Activated CD4-positive, alpha-beta T cell treated with anti-CD3 and anti-CD28 coated beads, Interleukin-2, amount 50 U/mL, for 1 hour (primary cell): ENCODE results near the gene FGB.
"Not testable (repeated sequence)": the region's sequence is repeated elsewhere in the genome, so short reads cannot be mapped to it uniquely, and the experiment has no call there.

ENCODE experiments used
- DNase-seq: peaks from one replicate; pipeline ENCODE4 v3.0.0-alpha.2; 2020

The FGB gene

DNA sequence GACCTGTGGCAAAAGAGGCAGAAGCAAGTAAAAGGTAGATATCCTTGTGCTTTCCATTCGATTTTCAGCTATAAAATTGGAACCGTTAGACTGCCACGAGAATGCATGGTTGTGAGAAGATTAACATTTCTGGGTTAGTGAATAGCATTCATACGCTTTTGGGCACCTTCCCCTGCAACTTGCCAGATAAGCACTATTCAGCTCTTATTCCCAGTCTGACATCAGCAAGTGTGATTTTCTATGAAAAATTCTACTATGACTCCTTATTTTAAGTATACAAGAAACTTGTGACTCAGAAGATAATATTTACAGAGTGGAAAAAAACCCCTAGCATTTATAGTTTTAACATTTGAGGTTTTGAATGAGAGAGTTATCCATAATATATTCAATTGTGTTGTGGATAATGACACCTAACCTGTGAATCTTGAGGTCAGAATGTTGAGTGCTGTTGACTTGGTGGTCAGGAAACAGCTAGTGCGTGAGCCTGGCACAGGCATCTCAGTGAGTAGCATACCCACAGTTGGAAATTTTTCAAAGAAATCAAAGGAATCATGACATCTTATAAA, 3.9 kb downstream of the FGB start:
- no peak for DNase-seq

DNA sequence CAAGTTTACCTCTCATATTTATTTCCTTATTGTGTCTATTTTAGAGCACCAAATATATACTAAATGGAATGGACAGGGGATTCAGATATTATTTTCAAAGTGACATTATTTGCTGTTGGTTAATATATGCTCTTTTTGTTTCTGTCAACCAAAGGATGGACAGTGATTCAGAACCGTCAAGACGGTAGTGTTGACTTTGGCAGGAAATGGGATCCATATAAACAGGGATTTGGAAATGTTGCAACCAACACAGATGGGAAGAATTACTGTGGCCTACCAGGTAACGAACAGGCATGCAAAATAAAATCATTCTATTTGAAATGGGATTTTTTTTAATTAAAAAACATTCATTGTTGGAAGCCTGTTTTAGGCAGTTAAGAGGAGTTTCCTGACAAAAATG, 6.2 kb downstream of the FGB start:
- DNase-seq: no peak

DNA sequence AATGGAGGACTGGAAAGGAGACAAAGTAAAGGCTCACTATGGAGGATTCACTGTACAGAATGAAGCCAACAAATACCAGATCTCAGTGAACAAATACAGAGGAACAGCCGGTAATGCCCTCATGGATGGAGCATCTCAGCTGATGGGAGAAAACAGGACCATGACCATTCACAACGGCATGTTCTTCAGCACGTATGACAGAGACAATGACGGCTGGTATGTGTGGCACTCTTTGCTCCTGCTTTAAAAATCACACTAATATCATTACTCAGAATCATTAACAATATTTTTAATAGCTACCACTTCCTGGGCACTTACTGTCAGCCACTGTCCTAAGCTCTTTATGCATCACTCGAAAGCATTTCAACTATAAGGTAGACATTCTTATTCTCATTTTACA, 6.8 kb downstream of the FGB start:
- no peak for DNase-seq

DNA sequence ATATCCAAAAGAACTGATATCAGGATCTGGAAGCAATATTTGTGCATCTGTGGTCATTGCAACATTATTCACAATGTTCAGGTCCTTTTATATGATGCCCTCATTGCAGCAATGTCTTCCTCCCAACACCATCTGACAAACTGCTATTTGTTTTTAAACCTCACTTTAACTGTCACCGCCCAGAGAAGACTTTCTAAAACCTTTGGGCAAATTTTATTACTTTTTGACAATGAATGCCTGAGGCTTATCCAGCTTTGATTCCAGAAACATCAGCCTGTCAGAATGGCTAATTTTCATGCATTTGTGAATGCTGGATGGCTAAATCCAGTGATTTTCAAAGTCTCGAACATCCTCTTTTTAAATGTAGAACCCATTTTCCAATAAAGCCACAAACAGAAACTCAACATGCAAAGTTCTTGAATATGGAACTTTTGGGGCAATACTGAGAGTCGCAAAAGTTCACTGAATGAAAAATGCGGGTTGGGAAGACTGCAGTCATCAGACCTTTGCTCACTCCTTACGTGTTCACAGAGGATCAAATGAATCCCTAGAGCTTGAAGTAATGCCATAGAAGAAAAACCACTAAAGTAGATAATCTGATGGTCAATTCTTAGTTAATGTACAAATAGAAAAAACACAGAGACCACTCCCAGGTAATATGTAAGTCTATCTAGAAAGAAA, 10.5 kb downstream of the FGB start:
- DNase-seq: no peak

DNA sequence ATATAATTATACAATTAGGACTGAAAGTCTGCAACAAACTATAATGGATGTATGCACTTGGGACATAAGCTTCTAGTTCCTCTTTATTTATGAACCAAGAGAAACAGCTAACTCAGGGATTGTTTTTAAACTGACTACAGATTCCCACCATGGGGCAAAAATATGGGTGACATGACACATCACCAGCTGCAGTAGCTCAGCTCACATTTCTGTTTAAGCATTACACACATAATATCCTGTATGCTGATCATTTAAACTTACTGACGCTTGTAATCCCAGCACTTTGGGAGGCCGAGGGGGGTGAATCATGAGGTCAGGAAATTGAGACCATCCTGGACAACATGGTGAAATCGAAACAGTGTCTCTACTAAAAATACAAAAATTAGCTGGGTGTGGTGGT, 11.5 kb downstream of the FGB start:
- DNase-seq: no peak

DNA sequence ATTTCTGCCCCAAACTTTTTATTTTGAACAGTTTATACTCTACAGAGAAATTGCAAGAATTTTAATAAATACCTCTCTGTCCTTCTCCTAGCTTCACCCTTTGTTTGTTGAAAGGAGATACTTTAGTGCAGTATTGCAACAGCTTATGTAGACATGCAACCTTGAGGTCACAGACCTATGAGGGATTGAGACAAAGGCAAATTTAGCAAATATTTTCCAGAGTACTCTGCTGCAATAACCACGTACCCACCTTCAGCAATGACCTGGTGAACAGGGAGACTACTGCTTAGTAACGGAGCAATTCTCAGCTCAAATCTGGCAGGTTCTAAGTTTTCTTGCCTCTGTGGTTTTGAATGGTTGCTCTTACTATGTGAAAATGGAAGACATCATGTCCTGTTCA, 14.5 kb downstream of the FGB start:
- DNase-seq: no peak

DNA sequence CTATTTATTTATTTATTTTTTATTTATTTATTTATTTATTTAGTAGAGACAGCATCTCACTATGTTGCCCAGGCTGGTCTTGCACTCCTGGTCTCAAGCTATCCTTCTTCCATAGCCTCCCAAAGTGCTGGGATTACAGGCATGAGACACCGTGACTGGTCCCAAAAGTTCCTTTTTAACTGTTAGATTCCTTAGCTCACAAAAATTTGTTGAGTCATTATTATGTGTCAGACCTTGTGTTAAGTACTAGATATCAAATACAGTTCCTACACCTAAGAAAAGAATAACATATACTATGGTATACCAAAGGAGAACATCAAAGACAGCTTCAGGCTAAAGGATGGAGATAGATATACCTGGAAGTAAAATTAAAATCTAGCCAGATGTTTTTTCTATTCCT, 16.1 kb downstream of the FGB start:
- DNase-seq: no peak

DNA sequence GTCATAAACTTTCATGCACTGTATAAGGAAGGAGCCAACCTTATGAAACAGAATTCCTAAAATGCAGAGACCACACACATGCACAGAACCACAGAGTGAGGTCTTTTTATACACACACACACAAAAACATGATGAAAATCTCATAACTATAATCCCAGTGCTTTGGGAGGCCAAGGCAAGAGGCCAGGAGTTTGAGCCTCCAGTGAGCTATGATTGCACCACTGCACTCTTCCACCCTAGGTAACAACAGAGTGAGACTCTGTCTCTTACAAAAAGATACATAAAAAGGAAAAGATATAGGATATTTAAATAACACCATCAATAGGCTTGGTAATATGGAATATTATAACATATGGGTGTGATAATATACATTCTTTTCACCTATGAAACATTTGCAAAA, 17.1 kb downstream of the FGB start:
- DNase-seq: no peak

DNA sequence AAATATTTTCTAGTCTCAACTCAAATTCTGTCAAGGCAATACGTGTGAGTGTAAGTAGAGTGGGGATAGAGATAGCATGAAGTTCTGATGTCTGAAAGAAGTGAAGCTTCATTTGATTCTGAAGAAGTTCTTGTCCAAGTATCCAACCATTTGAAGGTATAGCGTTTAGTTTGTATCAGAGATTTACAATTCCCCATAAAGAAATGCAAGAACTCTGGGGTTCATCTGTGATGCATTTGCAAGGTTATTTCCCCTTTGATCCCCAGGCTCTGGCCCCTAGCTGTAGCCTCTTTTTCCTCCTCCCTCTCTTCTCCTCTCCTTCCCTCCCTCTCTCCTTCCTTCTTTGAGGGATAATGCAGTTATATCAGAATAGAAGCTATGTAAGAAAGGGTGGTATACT, 19.9 kb downstream of the FGB start:
- no peak for DNase-seq

DNA sequence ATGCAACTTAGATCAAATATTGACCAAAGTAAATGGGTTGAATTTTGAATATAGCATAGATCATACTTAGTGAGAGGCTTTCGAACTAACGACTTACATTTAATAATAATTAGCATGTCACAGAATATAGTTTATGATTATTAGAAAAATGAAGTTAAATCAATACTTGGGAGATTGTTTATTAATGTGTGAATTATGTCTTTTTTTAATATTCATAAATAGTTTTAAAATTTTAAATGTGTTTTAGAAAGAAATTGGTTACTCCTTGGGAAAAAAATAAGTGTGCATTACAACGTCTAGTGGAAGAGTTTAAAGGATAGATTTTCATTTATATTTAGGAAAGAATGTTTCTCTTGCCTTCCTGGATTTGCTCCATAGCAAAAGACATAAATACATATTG, 20.4 kb downstream of the FGB start:
- DNase-seq: no peak

DNA sequence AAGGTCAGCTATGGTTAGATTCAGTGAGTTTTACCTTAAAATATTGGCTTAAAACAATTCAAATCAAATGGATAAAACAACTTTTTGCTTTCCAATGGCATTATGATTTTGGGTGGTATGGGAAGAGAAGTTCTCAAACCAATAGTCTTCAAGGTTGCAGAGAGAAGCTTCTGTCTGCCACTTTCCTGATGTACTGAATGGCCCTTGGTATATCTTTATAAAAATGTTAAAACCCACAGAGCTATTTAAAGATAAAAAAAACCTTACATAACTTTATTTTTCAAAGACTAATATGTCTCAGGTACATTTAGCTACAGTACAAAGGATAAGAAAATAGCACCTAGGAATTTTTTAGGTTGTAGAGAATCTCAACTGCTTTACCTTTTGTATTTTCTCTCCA, 20.9 kb downstream of the FGB start:
- DNase-seq: no peak

DNA sequence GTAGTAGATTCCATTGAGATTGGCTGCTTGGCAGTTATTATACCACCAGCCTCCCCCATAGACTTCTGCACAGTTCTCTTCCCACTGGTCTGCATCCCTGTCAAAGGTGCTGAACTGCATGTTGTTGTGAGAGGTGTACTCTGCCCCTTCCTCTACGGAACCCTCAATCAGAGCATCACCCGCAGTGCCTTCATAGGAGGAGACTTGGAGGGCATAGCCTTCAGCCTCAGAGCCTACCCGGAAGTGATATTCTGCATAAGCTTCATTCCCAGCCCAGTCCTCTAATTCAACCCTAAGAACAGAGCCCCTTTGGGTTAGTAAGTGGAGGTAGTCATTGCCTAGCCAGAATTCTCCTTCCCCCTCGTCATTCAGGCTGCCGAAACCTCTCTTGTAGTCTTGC, 21.4 kb downstream of the FGB start:
- no peak for DNase-seq

DNA sequence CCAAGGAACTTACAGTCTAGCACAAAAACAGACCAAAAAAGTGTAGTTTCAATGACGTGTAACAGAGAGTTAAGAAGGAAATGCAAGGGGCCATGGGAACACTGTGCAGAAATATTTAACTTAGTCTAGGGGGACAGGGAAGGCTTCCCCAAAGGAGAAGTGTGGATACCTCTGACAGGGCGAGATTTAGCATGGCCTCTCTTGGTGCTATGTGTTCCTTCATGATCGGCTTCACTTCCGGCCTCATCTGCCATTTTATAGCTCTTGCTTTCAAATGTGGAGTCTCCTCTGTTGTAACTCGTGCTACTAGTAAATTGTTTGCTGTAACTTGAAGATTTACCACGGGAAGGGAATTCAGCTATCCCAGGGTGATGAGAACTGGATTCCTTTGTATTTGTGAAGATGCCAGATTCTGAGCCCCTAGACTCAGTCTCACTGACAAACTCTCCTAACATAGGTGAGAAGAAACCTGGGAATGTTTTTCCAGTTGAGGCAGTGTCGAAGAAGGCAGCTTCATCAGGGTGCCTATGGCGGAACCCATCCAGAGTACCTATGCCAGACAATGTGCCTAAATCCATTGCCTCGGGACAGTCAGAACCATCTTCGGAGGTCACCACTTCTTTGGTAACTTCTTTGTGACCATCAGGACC, 22.7 kb downstream of the FGB start:
- DNase-seq: no peak

DNA sequence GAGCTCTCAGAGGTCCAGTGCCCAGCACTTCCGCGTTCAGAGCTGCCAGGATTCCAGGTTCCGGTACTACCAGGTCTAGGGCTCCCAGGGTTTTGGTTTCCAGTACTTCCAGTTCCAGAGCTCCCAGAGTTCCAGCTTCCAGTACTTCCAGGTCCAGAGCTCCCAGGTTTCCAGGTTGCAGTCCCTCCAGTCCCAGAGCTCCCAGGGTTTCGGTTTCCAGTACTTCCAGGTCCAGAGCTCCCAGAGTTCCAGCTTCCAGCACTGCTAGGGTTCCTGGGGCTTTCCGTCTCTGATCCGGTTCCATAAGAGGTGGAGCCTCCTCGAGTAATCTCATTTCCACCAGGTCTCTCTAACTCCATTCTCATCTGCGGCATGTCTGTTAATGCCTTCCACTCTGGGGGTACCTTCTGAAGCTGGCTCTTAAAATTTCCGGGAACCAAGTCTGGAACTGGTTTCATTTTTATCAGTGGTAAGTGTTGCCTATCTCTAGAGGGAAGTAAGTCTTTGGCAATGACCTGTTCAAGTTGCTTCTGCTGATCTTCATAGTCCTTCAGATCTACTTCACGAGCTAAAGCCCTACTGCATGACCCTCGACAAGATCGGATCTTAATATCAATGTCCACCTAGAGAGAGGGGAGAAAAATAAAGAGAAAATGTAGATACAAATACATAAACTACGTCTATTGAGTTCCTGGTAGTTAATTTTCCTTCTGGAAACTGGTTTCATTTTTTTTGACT, 23.7 kb downstream of the FGB start:
- DNase-seq: no peak

DNA sequence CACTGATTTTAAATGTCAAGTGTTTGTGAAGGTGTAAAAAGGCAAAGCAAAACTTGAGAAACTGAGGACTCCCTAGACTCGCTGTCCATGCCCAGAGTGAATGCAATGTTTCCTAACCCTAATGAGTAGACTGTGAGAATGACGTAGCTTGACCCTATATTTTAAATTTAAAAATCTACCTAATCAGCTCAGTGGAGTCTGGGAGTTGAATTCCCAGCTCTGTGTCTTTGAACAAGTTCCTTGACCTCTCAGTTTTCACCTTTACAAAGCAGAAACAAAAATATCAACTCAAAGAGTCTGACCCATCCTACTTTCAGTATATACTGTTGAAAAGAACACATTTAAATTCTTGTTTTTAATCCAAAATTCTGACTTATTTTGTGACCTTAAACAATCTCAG, 25.4 kb downstream of the FGB start:
- DNase-seq: no peak

DNA sequence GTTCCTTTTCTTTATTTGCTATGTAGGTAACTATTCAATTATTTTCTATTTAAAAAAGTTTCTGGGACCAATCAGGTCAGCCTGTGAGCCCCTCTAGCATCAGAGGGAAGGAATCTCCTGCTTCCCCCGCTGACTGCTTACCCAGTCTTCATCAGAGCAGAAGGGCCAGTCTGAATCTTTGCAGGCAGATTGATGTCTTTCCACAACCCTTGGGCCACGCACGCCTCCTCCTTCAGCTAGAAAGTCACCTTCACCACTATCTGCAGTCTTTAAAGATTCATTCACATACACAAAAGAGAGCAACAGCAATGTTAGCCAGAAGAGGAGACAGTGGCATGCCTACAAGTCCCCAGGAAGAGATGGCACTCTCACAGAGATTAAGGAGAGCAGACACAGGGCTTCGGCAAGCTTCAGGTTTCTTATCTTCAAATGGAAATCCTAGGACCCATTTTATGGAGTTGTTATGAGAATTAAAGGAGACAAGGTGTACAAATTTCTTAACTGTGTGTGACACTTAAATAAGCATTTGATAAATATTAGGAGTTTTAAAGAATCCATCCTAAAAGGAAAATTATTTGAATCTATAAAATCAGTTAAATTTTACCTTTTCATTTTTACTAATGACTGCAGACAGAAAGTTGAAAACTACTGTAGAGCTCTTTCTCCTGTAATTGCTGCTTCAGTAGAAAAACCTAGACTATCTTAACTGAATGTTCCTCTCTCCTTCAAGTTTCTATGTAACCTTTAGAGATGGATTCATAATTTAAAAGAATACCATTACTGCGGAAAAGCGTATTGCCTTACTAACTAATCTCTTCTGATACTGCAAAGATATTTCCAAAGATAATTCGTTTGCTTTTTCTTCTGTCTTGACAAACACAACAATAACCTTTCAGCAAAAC, 26.7 kb downstream of the FGB start:
- DNase-seq: no peak

DNA sequence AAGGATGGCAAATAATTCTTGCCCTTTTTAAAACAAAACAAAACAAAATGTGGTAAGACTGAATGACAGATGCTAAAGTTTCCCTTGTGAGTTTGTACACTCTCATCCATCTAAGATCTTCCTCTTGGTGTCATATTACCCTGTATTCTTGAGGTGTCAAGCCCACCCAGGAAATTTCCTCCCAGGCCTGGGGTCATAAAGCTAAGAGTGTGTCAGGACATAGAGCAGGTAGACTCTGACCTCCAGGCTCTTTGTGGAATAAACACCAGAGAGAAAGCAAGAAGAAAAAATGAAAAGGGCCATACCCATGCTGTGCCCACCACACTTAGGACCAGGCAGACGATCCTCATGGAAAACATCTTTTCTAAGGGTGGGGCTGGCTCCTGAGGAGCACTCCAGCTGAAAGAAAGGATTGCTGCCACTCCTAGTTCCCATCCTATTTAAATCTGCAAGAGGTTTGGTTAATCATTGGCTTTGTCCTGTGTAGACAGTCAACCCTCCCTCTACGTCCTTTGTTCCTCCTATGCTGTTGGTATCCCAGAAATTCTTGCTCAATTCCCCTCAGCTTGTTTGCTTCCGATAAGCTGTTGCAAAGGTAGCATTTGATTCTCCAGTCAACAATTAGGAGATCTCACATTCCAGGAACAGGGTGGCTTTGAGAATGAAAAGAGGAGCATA, 27.7 kb downstream of the FGB start, which contains the start of gene FGA:
Gene FGA (minus strand): TSS at position 414 of the 678 bp plus-strand sequence. CDS start 55 bp downstream, at position 359.
- no peak for DNase-seq

DNA sequence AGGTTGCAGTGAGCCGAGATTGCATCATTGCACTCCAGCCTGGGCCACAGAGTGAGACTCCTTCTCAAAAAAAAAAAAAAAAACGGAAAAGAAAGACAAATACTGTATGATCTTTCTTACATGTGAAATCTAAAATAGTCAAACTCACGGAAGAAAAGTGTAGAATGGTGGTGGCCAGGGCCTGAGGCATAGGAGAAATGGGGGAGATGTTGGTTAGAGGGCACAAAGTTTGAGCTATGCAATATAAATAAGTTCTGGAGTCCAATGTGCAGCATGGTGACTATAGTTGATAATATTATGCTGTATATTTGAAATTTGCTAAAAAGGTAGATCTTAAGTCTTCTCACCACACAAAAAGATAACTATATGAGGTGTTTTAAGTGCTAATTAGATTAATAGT, 29.1 kb downstream of the FGB start:
- no peak for DNase-seq

DNA sequence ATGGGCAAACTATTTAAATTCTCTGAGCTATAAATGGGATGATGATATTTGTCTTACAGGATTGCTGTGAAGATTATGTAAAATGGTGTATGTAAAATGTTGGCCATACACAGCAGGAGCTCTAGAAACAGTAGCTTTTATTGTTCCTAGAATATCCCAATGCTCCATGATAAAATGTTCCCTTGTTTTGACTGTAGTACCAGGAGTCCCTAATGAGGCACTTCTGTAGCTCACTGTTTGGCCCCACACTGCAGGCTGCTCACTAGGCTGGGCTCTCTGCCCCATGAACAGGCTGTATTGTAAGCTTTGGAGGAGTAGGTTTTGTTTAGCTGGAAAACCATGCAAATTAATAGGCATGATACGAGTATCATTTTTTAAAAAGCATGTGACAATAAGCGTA, 31.1 kb downstream of the FGB start:
- no peak for DNase-seq

DNA sequence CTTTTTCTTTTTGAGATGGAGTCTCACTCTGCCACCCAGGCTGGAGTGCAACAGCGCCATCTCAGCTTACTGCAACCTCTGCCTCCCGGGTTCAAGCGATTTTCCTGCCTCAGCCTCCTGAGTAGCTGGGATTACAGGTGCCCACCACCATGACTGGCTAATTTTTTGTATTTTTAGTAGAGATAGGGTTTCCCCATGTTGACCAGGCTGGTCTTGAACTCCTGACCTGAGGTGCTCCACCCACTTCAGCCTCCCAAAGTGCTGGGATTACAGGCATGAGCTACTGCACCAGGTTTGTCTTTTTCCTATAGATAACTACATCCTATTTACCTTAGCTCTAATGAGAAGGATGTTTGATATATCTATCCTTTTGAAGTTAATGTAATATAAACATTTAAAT, 31.5 kb downstream of the FGB start:
- DNase-seq: not testable (repeated sequence)

DNA sequence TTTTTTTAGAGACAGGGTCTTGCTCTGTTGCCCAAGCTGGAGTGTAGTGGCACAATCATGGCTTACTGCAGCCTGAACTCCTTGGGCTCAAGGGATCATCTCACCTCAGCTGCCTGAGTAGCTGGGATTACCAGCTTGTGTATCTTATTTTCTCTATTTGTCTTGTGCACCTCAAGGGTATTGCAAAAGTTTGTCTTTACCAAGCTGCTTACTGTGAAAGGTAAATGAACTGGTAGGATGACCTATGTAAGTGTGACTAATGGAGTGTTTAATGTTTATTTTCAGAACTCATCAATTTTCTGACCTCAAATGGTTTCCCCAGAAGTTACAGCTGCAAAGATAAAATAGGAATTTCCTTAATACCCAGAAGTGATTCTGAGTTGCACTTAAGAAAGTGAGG, 33.0 kb downstream of the FGB start:
- no peak for DNase-seq

DNA sequence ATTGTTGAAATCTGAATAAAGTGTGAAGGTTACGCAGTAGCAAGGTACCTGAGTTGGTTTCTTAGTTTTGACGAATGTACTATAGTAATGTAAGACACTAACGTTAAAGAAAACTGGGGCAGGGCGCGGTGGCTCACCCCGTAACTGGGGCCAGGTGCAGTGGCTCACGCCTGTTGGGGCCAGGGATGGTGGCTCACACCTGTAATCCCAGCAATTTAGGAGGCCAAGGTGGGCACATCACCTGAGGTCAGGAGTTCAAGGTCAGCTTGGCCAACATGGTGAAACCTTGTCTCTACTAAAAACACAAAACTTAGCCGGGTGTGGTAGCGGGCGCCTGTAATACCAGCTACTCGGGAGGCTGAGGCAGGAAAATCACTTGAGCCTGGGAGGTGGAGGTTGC, 34.5 kb downstream of the FGB start:
- DNase-seq: not testable (repeated sequence)
